ENCODE data around the gene CDH22.

The CDH22 gene

GRCh38 chr20:46134716-46135115 lies 173.6 kb downstream of the CDH22 start:
- Histone ChIP-seq H2AFZ (no peak overlapping the region), H3K4me1 (peaks cover 14% of the 10 kb centered on the region), H3K9me3 (ENCODE audit: control insufficient read depth, low read length) (no peaks in the 10 kb centered on the region), H3K4me2 (ENCODE audit: low read length) (no peak overlapping the region), H3K36me3 (ENCODE audit: control insufficient read depth, insufficient read depth, low read length) (no peaks in the 10 kb centered on the region), H3K9ac (no peak overlapping the region), H3K27me3 (ENCODE audit: control insufficient read depth, insufficient read depth, low read length) (no peaks in the 10 kb centered on the region), H3K4me3 (ENCODE audit: low read depth, low read length) (no peak overlapping the region), H3K27ac (no peak overlapping the region), H3K79me2 (no peaks in the 10 kb centered on the region)
- no peak for TF ChIP-seq CTCF (IDR thresholded peaks at IDR 0.05)

- Histone ChIP-seq H3K79me2 (no peaks in the 10 kb centered on the region), H2AFZ (no peak overlapping the region), H3K4me1 (peaks cover 14% of the 10 kb centered on the region), H3K27ac (no peak overlapping the region), H3K9ac (no peak overlapping the region), H3K9me3 (ENCODE audit: control insufficient read depth, low read length) (no peaks in the 10 kb centered on the region), H3K36me3 (ENCODE audit: control insufficient read depth, insufficient read depth, low read length) (no peaks in the 10 kb centered on the region), H3K4me2 (ENCODE audit: low read length) (no peak overlapping the region), H3K27me3 (ENCODE audit: control insufficient read depth, insufficient read depth, low read length) (no peaks in the 10 kb centered on the region), H3K4me3 (ENCODE audit: low read depth, low read length) (no peak overlapping the region)
- TF ChIP-seq CTCF (IDR thresholded peaks at IDR 0.05), result no peak
These were observed 174.2 kb downstream of the CDH22 start for GRCh38 chr20:46133886-46134654.

GRCh38 chr20:46132705-46133120 lies 175.6 kb downstream of the CDH22 start:
- Histone ChIP-seq H3K4me2 (ENCODE audit: low read length) (peak overlapping the region; percentile 36), H2AFZ (peak overlapping the region; percentile 54), H3K9me3 (ENCODE audit: control insufficient read depth, low read length) (no peaks in the 10 kb centered on the region), H3K4me1 (peaks cover 14% of the 10 kb centered on the region), H3K27me3 (ENCODE audit: control insufficient read depth, insufficient read depth, low read length) (no peaks in the 10 kb centered on the region), H3K4me3 (ENCODE audit: low read depth, low read length) (no peak overlapping the region), H3K36me3 (ENCODE audit: control insufficient read depth, insufficient read depth, low read length) (no peaks in the 10 kb centered on the region), H3K27ac (no peak overlapping the region), H3K79me2 (no peaks in the 10 kb centered on the region), H3K9ac (no peak overlapping the region)
- TF ChIP-seq CTCF (IDR thresholded peaks at IDR 0.05), result peak; percentile 92

- Histone ChIP-seq H3K9me3 (ENCODE audit: control insufficient read depth, low read length) (no peaks in the 10 kb centered on the region), H3K9ac (no peak overlapping the region), H3K4me3 (ENCODE audit: low read depth, low read length) (no peak overlapping the region), H3K79me2 (no peaks in the 10 kb centered on the region), H3K27ac (no peak overlapping the region), H3K36me3 (ENCODE audit: control insufficient read depth, insufficient read depth, low read length) (no peaks in the 10 kb centered on the region), H3K4me2 (ENCODE audit: low read length) (no peak overlapping the region), H3K4me1 (peaks cover 14% of the 10 kb centered on the region), H2AFZ (no peak overlapping the region), H3K27me3 (ENCODE audit: control insufficient read depth, insufficient read depth, low read length) (no peaks in the 10 kb centered on the region)
- TF ChIP-seq CTCF (IDR thresholded peaks at IDR 0.05), result no peak
These were observed 176.9 kb downstream of the CDH22 start for GRCh38 chr20:46131396-46131795.

- Histone ChIP-seq H3K4me3 (ENCODE audit: low read depth, low read length) (no peak overlapping the region), H3K27ac (no peak overlapping the region), H3K36me3 (ENCODE audit: control insufficient read depth, insufficient read depth, low read length) (no peaks in the 10 kb centered on the region), H3K9ac (no peak overlapping the region), H3K79me2 (peaks cover 2% of the 10 kb centered on the region), H2AFZ (no peak overlapping the region), H3K27me3 (ENCODE audit: control insufficient read depth, insufficient read depth, low read length) (no peaks in the 10 kb centered on the region), H3K4me2 (ENCODE audit: low read length) (no peak overlapping the region), H3K4me1 (peaks cover 14% of the 10 kb centered on the region), H3K9me3 (ENCODE audit: control insufficient read depth, low read length) (no peaks in the 10 kb centered on the region)
- TF ChIP-seq CTCF (IDR thresholded peaks at IDR 0.05), result no peak
These were observed 177.8 kb downstream of the CDH22 start for GRCh38 chr20:46130534-46130933.

Data from parathyroid adenoma (tissue), 2 donors.